NCI-H510A treated with DMSO at 0.1 percent for 48 hours (cell line): ENCODE measurements around the gene SETD1A.
"Not testable (repeated sequence)": the region's sequence is repeated elsewhere in the genome, so short reads cannot be mapped to it uniquely, and the experiment has no call there.

Source experiments
- DNase-seq: peaks from one replicate; lab custom pipeline; 2025; lab: John Stamatoyannopoulos, UW

The SETD1A gene

GRCh38 chr16:30998852-30999761, 41.6 kb downstream of the SETD1A start:
- DNase-seq, result no peak

- DNase-seq, result no peak
Measured at GRCh38 chr16:31000671-31001382, 43.3 kb downstream of the SETD1A start.

DNA sequence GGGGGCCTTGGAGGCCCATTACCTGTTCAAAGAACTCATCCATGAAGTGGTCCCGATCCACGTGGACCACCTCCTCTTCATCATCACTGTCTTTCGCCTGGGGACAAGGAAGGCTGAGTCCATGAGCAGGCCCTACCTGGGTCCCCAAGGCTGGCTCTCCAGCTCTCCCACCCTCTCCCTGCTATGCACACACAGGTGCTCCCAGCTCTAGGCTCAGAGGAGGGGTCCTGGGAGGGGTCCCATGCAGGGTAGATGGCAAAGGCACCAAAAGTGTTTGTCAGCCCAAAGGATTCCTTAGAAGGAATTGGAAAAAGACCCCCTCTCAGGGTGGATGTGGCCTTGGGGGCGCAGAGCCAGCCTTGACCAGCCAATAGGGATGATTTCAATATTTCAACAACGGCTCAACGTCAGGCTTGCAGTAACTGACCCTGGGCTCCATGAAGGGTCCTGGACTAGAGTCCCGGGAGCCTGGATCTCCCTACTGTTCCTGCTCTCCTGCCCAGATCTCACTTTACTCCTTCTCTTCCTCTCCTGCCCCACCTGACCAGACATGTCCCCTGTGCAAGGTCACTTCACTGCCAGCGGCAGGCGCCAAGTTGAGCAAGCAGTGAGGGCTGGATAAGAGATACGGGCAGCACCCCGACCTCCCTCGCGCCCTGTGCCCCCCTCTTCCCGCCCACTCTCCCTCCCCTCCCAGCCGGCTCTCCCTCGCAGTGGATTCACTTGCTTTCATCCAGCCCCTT, 44.1 kb downstream of the SETD1A start:
- DNase-seq, result no peak

- DNase-seq, result no peak
Measured at GRCh38 chr16:31002250-31002700, 44.7 kb downstream of the SETD1A start.

DNA sequence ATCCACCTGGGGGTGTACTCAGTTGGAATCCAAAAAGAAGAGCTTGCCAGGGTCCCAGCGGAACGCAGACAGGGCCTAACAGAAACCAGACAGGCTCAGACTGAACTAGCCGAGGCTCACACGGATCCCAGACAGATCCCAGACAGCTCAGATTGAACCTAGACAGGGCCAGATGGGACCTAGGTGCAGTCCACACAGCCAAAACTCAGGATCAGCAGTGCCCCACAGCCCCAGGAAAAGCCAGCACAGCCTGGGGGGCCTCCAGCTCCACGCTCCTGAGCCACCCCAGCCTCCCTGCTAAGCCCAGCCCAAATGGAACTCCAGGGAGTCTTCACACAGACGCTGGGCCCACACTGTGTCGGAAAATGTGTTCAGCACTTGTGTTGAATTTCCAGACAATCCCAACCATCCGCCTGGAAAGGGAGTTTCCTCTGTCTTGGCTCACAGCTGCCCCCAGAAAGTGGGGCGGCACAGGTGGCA, 45.3 kb downstream of the SETD1A start:
- DNase-seq, result no peak

- no peak for DNase-seq
Measured at GRCh38 chr16:31003744-31004143, 46.2 kb downstream of the SETD1A start.

- no peak for DNase-seq
Measured at GRCh38 chr16:31004658-31005057, 47.1 kb downstream of the SETD1A start.

- no peak for DNase-seq
Measured at GRCh38 chr16:31005350-31006085, 48.0 kb downstream of the SETD1A start.

DNA sequence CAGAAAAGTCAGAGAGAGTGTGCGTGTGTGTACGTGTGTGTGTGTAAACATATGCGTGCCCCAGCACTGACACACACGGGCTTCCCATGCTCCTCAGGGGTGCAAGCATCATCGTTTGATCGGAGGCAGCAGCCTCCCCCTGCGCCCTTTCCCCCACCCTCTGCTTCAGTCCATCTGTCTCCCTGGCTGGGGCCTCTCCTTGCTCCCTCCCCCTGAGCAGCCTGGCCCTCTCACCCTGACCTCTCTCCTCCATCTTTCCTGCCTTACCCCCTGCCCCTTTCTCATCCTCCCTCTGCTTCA, 48.5 kb downstream of the SETD1A start:
- DNase-seq, result no peak

DNA sequence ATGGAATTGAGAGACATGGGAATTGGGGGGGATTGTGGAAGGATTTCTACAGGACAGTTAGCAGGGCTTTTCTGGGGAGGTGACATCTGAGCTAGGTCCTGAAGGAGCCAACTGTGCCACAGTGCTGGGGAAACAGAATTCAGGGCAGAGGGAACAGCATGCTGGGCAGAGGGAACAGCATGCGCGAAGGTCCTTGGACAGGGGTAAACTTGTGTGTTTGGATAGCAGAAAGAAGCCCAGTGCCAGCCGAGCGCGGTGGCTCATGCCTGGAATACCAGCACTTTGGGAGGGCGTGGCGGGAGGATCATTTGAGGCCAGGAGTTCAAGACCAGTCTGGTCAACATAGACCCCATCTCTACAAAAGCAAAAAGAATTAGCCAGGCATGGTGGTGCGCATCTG, 49.0 kb downstream of the SETD1A start:
- no peak for DNase-seq

DNA sequence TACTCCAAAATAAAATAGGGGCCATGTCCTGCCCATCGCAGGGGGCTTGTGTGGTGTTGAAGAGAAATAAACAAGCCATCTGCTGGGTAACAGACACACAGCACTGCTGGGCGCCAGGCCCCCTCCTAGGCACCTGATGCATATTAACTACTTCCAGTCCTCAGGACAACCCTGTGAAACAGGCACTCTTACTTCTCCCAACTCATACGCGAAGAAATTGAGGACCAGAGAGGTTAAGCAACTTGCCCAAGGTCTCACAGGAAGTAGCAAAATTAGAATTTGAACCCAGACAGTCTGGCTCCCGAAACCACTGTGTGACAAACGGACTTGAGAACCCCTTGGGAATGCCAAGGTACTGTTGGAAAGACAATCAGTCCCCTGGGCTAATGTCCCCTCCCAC, 50.1 kb downstream of the SETD1A start:
- DNase-seq, result no peak

DNA sequence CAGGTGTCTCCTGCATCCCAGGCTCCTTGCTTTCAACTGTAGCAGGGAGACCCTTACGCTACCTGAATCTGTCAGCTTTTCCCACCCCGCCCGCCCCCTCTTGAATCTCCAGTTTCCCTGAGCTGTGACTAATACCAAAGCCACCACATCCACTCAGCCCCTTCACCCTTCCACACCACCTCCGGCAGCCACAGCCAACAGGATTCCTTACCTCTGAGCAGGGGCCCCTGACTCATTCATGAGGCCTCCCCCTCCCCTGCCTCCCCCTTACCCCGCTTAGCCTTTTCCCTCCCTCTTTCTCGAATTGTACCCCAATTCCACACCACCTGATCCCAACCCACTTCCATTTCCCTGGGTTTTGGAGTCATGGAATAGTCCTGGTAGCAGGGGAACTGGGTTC, 50.6 kb downstream of the SETD1A start:
- DNase-seq, result no peak

DNA sequence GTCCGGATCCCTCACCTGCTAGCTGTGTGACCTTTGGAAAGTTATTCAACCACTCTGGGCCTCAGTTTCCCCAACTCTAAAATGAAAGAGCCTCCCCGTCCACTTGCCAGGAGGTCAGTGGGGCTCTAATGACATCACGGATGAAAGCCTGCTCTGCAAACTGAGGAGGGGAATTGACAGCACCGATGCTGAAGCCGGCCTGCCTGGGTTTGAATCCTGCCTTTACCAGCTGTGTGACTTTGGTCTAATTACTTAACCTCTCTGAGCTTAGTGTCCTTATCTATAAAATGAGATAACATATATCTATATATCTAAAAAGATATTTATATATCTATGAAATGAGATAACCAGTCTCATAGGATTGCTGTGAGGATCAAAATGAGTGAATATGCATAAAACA, 51.0 kb downstream of the SETD1A start:
- DNase-seq, result no peak

- DNase-seq, result no peak
Measured at GRCh38 chr16:31009120-31009519, 51.6 kb downstream of the SETD1A start.

DNA sequence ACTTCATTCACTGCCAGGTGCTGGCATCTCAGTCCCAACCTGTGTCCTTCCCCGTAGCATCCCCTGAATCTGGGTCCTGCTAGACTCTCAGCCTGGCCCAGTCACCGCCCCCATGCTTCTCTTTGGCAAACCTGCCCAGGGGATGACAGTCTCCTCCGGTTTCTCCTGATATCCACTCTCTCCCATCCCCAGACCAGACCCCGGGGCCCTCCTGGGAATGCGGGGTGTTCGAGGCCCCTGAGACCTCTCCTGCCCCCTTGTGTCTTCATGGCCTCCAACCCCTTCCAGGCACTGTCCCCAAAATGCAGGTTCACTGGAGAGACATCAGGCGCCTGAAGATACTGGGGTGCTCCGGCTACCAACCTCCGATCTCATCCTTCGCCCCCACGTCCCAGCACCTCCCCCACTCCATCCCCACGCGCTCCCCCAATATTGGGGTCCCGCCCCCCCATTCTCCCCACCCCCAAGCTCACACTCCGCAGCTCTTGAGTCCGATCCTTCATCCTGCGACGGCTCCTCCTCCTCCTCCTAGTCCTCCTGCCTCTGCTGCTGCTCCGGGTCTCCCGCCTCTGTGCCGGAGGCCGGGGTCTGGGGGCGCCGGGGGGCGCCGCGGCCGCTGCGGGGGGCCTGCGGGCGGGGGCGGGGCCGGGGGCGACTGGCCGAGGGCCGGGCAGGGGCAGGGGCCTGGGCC, 52.5 kb downstream of the SETD1A start:
- no peak for DNase-seq

DNA sequence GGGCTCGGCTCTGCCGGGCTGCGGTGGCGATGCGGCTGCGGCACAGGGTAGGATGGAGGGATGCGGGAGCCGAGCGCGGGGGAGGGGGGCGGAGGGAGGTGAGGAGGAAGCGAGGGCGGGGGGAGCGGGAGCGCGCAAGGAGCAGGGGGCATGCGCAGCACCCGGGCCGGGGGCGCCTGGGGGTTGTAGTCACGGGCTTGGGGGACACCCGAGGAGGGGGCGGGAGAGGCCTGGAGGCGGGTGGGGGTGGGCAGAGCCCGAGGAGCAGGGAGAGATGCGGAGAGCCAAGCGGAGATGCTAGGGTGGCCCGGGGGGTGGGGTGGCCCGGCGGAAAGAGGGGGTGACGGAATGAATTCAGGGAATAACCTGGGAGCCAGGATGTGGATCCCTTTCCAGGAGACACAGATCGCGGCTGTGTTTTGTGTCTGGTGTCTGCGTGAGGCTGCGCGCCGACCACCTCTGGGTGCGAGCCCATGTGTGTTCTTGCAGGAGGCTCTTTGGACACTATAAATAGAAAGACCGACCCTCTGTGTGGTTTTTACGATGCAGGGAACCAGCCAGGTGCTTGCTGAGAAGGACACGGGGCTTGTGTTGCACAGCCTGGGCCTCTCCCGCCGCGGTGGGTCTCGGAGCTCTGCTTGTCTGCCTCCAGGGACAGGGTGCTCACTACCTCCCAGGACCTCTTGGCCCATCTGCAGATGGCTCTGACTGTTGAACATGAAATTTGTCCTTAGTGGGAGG, 53.2 kb downstream of the SETD1A start, which contains the start of gene STX1B:
STX1B (minus strand) TSS at position 54 of the 741 bp plus-strand sequence. CDS start 242 bp downstream, outside the sequence.
- no peak for DNase-seq

- not testable (repeated sequence) for DNase-seq
Measured at GRCh38 chr16:31011815-31012214, 54.3 kb downstream of the SETD1A start.

DNA sequence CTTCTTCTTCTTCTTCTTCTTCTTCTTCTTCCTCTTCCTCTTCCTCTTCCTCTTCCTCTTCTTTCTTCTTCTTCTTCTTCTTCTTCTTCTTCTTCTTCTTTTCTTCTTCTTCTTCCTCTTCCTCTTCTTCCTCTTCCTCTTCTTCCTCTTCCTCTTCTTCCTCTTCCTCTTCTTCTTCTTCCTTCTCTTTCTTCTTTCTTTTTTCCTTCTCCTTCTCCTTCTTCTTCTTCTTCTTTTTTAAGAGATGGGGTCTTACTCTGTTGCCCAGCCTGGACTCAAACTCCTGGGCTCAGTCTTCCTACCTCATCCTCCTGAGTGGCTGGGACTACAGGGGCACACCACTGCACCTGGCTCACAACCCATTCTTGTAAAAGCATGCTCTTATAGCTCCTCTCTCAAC, 55.7 kb downstream of the SETD1A start:
- DNase-seq, result not testable (repeated sequence)

DNA sequence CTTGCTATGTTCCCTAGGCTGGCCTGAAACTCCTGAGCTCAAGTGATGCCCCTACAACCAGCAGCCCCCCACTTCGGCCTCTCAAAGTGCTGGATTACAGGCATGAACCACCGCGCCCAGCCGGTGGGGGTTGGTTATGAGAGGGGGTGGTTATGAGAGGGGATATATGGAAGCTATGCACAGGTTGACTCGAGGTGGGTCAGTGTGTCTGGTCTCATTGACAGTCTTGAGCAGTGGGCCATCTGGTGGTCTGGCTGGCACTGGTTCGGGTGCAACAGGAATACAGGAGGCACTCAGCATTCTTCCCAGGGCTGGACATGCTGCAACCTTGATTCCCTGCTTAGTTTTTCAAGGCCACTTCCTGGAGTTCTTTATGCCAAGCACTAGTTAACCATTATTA, 58.5 kb downstream of the SETD1A start:
- DNase-seq, result no peak

DNA sequence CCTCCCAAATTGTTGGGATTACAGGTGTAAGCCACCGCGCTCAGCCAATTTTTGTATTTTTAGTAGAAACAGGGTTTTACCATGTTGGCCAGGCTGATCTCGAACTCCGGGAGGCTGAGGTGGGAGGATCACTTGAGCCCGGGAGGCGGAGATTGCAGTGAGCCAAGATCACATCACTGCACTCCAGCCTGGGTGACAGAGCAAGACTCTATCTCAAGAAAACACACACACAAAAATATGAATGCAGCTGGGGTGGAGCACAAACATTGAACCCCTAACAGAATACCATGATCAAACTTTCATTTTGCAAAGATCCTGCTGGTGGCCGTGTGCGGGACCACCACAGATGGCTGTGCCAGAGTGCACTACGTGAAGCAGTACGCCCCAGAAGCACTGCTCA, 60.2 kb downstream of the SETD1A start:
- not testable (repeated sequence) for DNase-seq
